ENCODE results near the gene IFITM5.

The IFITM5 gene

DNA sequence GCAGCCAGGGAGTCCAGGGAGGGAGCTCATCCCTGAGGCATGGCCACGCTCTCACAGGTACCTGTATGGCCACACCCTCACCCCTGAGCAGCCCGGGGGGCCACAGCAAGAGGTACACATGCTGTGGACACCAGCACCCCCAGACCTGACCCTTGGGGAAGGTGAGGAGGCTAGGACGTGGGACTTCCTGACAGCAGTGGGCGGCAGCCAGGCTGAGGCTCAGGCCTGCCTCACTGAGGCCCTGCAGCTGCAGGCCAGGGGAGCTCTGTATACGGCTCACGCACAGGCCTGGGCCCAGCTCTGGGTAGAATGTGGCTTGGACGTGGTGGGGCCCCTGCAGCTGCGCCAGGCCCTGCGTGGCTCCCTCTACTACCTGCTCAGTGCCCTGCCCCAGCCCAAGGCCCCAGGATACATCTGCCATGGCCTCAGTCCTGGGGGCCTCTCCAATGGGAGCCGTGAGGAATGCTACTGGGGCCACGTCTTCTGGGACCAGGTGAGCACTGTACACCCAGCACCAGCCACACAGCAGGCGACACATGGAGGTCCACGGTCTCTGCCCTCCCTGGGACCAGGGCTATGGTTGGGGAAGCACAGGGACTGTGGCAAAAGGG lies 8.6 kb downstream of the IFITM5 start:
- TF ChIP-seq, protein P1, sequence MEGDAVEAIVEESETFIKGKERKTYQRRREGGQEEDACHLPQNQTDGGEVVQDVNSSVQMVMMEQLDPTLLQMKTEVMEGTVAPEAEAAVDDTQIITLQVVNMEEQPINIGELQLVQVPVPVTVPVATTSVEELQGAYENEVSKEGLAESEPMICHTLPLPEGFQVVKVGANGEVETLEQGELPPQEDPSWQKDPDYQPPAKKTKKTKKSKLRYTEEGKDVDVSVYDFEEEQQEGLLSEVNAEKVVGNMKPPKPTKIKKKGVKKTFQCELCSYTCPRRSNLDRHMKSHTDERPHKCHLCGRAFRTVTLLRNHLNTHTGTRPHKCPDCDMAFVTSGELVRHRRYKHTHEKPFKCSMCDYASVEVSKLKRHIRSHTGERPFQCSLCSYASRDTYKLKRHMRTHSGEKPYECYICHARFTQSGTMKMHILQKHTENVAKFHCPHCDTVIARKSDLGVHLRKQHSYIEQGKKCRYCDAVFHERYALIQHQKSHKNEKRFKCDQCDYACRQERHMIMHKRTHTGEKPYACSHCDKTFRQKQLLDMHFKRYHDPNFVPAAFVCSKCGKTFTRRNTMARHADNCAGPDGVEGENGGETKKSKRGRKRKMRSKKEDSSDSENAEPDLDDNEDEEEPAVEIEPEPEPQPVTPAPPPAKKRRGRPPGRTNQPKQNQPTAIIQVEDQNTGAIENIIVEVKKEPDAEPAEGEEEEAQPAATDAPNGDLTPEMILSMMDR (IDR thresholded peaks at IDR 0.05): no peak

DNA sequence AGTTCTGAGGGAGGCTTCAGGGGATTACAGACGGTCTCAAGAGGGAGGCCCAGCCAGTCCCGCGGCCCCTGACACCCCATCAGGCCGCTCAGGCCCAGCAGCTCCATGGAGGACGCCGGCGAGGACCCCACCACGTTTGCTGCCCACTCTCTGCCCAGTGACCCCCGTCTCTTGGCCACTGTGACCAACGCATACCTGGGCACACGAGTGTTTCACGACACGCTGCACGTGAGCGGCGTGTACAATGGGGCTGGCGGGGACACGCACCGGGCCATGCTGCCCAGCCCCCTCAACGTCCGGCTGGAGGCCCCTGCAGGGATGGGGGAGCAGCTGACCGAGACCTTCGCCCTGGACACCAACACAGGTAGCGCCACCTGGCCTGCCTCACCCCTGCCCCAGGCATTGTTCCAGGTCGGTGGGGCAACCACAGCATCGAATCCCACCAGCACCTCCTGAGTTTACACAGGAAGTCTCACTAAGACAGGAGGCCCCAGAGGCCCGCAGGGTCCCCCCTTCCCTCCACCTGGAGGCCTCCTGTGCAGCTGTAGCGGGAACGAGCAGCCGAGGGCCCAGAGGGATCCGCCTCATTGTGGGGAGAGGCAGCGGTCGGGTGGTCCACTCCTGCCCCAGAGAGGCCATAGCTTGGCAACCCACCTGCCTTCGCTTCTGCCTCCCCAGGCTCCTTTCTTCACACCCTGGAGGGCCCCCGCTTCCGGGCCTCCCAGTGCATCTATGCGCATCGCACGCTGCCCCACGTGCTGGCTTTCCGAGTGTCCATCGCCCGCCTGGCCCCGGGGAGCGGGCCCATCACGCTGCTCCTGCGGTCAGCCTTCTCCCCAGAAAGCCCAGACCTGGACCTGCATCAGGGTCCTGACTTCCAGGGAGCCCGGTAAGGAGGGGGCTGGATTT lies 9.4 kb downstream of the IFITM5 start:
- TF ChIP-seq, protein P1 (IDR thresholded peaks at IDR 0.05): no peak

DNA sequence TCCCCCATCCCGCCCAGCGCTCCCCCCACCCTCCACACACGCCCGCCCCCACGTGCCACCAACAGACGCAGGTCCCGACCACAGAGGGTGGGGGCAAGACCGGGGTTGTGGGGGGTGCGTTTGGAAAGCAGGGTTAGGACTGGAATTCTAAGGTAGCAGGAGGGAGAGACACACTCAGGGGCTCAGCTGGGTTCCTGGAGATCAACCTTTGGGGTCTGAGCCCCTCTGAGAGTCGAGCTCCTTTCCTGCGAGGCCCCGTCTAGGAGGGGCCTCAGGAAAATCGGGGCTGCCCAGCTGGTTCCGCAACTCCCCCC lies 10.0 kb downstream of the IFITM5 start:
- TF ChIP-seq, protein P1 (IDR thresholded peaks at IDR 0.05): no peak

DNA sequence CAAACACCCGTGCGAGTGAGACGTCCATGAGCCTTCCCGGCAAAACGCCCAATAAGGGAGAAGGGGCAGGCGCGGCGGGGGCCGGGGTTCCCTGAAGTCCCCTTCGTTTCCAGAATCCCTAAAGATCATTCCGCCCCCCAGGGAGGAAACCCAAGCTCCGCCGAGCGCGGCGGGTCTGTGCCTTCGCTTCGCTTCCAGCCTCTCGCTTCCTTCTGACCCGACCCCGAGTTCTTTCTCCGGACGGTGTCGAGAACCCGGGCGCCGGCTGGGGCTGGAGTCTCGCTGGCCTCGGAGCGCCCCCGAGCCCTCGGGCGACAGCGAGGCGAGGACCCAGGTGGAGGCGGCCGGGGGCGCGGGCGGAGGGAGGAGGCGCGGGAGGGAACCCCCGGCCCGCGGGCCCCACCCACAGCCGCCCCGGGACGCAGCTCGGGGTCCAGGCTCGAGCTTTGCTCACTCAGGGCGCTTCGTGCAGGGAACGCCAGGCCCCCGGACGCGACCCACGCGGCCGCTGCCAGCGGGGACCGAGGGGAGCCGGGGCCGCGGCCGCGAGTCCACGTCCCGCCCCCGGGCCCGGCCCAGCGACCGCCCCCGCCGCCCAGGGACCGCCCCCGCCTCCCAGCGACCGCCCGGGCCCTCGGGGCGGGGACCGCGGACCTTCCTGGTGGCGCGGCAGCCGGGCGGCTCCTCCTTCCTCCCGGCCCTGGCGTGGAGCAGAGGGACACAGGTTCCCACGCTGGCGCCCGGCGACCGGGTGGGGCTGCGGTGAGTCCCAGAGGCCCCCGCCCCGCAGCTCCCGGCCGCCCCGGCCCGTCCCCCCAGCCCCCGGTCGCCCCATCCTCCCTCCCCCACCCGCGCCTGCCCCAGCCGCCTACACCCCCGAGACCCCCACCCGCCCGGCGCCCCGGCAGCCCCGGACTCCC lies 10.6 kb downstream of the IFITM5 start, which contains the start of gene PGGHG:
TSS of gene PGGHG (plus strand) at position 649 of the 920 bp plus-strand sequence. CDS start 691 bp downstream, outside the sequence.
- TF ChIP-seq, protein P1 (IDR thresholded peaks at IDR 0.05): no peak

DNA sequence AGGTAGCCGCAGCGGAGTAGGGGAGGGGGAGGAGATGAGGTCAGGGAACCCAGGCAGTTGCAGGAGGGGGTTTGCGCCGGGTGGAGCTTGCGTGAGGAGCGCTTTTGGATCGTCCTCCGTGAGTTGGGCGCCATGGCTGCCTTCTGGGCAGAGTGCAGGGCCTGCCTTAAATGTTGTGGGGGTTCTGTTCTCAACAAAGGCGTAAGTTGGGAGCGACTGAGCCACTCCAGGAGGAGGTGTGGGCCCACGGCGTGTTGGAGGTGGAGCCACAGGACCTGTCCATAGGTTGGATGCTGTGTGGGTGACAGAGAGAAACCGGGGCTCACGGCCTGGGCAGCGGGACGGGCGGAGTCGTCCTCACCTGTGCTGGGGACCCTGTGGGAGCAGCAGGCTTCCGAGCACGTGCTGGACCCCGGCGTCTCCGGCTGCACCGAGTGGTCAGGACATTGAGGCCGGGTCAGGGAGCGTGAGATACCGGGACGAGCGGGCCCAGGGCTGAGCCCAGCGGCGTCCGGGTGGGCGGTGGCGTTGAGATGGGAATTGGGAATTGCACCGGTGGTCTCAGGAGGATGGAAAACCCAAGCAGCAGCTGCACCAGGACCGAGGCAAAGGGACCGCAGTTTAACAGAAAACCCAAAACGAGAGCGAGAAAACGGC lies 11.4 kb downstream of the IFITM5 start:
- TF ChIP-seq, protein P1 (IDR thresholded peaks at IDR 0.05): no peak

DNA sequence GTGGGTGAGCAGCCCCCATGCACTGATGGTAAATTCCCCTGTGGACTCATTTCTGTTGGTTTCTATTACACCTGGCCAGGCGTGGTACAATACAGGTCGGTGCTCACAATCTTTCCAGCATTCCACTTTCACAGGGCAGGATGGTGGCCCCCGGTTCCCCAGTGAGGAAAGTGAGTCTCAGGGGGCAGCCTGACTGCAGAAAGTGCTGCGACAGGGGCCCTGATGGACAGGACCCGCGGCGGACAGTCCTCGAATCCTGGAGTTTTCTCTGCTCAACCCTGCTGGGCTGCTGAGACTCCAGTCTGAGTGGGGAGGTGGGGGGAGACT lies 13.5 kb downstream of the IFITM5 start:
- TF ChIP-seq, protein P1 (IDR thresholded peaks at IDR 0.05): no peak

Data from LNCAP (cell line).